GM12801 (cell line): ENCODE data around the gene SNX13.

ENCODE experiments used
- TF ChIP-seq, protein P1 (sequence below): IDR thresholded peaks from one replicate; pipeline ENCODE4 v1.5.1; 2011; ENCODE audit warnings: control low read depth; ENCODE audit not compliant: insufficient read length; ENCODE audit errors: extremely low read depth

SNX13 gene

DNA sequence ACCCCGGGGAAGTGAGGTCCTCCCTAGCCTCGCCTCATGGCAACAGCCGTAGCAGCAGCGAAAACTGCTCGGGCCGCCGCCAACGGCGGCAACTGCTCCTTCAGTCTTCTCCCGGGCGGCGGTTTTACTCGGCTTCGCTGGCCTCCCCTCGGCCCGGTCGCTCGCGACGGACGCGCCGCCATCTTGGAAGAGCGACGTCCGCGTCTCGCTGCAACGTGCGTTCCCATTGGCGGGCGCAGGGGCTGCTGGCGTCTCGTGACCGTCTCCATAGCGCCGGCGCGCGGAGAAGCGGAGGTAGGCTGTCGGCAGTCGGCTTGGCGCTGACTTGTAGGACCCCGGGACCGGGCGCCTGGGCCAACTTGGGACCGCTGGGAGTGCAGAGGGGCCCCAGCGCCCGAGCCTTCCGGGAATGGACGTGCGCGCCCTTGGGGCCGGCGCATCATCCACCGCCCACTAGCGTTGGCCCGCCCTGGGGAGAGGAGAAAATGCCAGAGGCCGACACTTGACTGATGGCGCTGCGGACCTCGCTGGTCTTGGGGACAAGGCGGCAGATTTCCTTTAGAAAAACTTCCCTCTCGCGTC, at the start of gene SNX13:
TSS of gene SNX13 (minus strand) at position 193 of the 582 bp plus-strand sequence. CDS start 199 bp downstream, outside the sequence.
- TF ChIP-seq, protein P1, sequence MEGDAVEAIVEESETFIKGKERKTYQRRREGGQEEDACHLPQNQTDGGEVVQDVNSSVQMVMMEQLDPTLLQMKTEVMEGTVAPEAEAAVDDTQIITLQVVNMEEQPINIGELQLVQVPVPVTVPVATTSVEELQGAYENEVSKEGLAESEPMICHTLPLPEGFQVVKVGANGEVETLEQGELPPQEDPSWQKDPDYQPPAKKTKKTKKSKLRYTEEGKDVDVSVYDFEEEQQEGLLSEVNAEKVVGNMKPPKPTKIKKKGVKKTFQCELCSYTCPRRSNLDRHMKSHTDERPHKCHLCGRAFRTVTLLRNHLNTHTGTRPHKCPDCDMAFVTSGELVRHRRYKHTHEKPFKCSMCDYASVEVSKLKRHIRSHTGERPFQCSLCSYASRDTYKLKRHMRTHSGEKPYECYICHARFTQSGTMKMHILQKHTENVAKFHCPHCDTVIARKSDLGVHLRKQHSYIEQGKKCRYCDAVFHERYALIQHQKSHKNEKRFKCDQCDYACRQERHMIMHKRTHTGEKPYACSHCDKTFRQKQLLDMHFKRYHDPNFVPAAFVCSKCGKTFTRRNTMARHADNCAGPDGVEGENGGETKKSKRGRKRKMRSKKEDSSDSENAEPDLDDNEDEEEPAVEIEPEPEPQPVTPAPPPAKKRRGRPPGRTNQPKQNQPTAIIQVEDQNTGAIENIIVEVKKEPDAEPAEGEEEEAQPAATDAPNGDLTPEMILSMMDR, result no peak

- TF ChIP-seq, protein P1, result no peak
Observed at GRCh38 chr7:17989546-17989945, 49.3 kb upstream of the SNX13 start.

DNA sequence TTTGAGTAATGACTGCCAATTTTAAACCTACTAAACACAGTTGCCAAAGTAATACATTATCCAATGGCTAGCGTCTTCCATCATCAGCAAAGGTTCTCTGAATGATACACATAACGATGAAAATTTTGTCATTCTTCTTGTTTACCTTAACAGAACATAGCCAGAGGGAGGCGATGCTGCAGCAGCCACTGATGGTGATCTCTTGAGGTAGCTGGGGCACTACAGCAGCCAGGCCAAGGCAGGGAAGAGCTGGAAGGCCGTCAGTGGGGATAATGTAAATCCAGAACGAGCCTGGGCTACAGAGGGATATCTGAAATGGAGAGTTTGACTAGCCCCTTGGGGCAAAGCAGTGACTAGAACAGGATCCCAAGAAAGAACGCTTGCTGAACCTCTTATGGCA, 48.6 kb upstream of the SNX13 start:
- TF ChIP-seq, protein P1, result no peak

DNA sequence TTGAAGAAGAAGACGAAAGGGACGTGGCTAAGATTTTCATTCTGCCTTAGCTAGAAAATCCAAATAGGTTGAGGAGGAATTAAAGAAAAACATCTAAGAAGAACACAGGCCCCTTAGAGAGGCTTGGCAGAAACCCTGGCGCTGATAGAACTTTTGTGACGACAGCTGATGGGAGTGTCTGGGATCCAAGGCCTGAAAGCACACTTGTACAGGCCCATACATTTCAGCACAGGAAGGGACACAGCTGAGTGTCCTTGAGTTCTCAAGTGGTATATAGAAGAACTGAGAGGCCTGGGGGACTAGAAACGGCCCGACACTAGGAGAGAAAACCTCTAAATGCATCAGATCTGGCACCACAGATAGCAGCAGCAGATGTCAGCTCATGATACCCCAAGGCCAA, 47.8 kb upstream of the SNX13 start:
- TF ChIP-seq, protein P1, result no peak

GRCh38 chr7:17986851-17987250, 46.6 kb upstream of the SNX13 start:
- TF ChIP-seq, protein P1, result no peak

- TF ChIP-seq, protein P1, result no peak
Observed at GRCh38 chr7:17985473-17986239, 45.4 kb upstream of the SNX13 start.

DNA sequence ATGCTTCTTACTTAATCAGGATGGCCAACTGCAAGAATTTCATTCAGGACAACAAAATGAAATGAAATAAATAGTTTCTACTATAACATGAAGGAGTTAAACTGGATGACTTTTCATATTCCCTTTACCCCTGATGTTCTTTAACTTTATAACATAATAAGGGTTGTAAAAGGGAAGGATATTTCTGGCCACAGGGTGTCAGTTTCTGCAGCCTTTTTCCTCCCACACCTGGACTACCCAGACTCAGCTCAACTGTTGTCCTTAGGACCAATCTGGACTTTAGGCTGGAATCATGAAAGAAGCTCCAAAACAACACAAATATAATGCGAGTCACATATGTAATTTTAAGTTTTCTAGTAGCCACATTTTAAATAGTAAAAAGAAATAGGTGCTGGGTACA, 44.0 kb upstream of the SNX13 start:
- TF ChIP-seq, protein P1, result no peak
